PC-9 (cell line): ENCODE data around the gene HOXD10. TPM values are rescaled to one million over a fixed set of nuclear protein-coding genes. Genes with fewer than 3 reads are reported as not detected.

Experiments
- BruUV-seq: library from RNA; stranded (reverse); fragments of 400-500 nt; replicated peaks from 2 replicates; lab custom pipeline; 2021; lab: Mats Ljungman, UMichigan
- CTCF ChIA-PET: fragments of 300-600 bp; sonication (Branson Sonifier 250); formaldehyde crosslinking; loops from one replicate; lab custom pipeline; 2022; ENCODE audit warnings: antibody characterized with exemption; lab: Charles Lee
- POLR2A ChIA-PET: fragments of 300-600 bp; sonication (Branson Sonifier 250); formaldehyde crosslinking; loops from one replicate; lab custom pipeline; 2022; ENCODE audit warnings: antibody characterized with exemption; ENCODE audit not compliant: unreplicated experiment; lab: Charles Lee
- DNase-seq, 2 experiments: peaks; one replicate each; pipeline versions ENCODE4 v3.0.0 to v3.0.0-alpha.2; 2015 to 2022; ENCODE audit warnings: mixed read lengths in 1 of 2
- H2AFZ ChIP-seq: fragments of 200-600 bp; sonication (generic); 2 replicates; pipeline ENCODE4 v1.8.1; 2017; ENCODE audit warnings: antibody characterized with exemption
- H3F3A ChIP-seq: fragments of 200-600 bp; sonication (generic); 2 replicates; pipeline ENCODE4 v1.8.1; 2017; ENCODE audit warnings: antibody characterized with exemption, mild to moderate bottlenecking, low read depth; ENCODE audit not compliant: insufficient read depth
- H3K27ac ChIP-seq: fragments of 200-600 bp; sonication (generic); 2 replicates; pipeline ENCODE4 v1.6.1; 2016; ENCODE audit warnings: mixed run types
- H3K27me3 ChIP-seq: fragments of 200-600 bp; sonication (generic); 2 replicates; pipeline ENCODE4 v1.6.1; 2016; ENCODE audit warnings: low read depth, mixed run types; ENCODE audit not compliant: insufficient read depth
- H3K36me3 ChIP-seq: fragments of 200-600 bp; sonication (generic); 2 replicates; pipeline ENCODE4 v1.6.1; 2016; ENCODE audit warnings: low read depth, mixed run types
- H3K4me1 ChIP-seq: fragments of 200-600 bp; sonication (generic); replicated peaks from 2 replicates; pipeline ENCODE4 v1.6.1; 2016; ENCODE audit warnings: mixed run types; ENCODE audit not compliant: insufficient read depth
- H3K4me2 ChIP-seq: fragments of 200-600 bp; sonication (generic); 2 replicates; pipeline ENCODE4 v1.6.1; 2017; ENCODE audit warnings: mixed run types
- H3K4me3 ChIP-seq: fragments of 200-600 bp; sonication (generic); 2 replicates; pipeline ENCODE4 v1.6.1; 2016; ENCODE audit warnings: mixed run types
- H3K79me2 ChIP-seq: fragments of 200-600 bp; sonication (generic); 2 replicates; pipeline ENCODE4 v1.6.1; 2017; ENCODE audit warnings: low read depth, mixed run types
- H3K9me2 ChIP-seq: fragments of 200-600 bp; sonication (generic); 2 replicates; pipeline ENCODE4 v1.8.1; 2017; ENCODE audit warnings: mild to moderate bottlenecking; ENCODE audit not compliant: insufficient read depth
- H3K9me3 ChIP-seq: fragments of 200-600 bp; sonication (generic); 2 replicates; pipeline ENCODE4 v1.8.1; 2016; ENCODE audit warnings: low read depth; ENCODE audit not compliant: insufficient read depth
- H4K20me1 ChIP-seq: fragments of 200-600 bp; sonication (generic); 2 replicates; pipeline ENCODE4 v1.8.1; 2017; ENCODE audit not compliant: insufficient read depth
- EZH2 ChIP-seq: fragments of 200-600 bp; sonication (generic); IDR thresholded peaks from 2 replicates; pipeline ENCODE4 v1.8.0; 2017; ENCODE audit warnings: antibody characterized with exemption, low read depth
- intact Hi-C: fragments of 100-400 bp; cut with micrococcal nuclease; formaldehyde crosslinking; loops from one replicate; pipeline ENCODE4 v1.10.0; 2022; ENCODE audit not compliant: unreplicated experiment
- total RNA-seq: library from RNA; stranded (reverse); gene quantifications from 2 replicates; pipeline ENCODE4 v1.2.3, GENCODE V29; 2021
- TF ChIP-seq, protein P1 (sequence below): fragments of 200-600 bp; sonication (generic); conservative IDR thresholded peaks from 2 replicates; pipeline ENCODE4 v1.6.1; 2017; ENCODE audit warnings: mixed run types, antibody characterized with exemption, mild to moderate bottlenecking, moderate library complexity

Gene HOXD10
- total RNA-seq, 1 experiment from 2014 or later = not detected

- no peaks in the 10 kb centered on the region for H3F3A ChIP-seq
- intact Hi-C loops = no loop called here
- POLR2A ChIA-PET = interaction anchor here (0.8 kb wide), 1 partner anchor 1645 kb away, joined by 10 read pairs; no protein-coding TSS in a partner anchor
- no peak for TF ChIP-seq EZH2
- TF ChIP-seq, protein P1, sequence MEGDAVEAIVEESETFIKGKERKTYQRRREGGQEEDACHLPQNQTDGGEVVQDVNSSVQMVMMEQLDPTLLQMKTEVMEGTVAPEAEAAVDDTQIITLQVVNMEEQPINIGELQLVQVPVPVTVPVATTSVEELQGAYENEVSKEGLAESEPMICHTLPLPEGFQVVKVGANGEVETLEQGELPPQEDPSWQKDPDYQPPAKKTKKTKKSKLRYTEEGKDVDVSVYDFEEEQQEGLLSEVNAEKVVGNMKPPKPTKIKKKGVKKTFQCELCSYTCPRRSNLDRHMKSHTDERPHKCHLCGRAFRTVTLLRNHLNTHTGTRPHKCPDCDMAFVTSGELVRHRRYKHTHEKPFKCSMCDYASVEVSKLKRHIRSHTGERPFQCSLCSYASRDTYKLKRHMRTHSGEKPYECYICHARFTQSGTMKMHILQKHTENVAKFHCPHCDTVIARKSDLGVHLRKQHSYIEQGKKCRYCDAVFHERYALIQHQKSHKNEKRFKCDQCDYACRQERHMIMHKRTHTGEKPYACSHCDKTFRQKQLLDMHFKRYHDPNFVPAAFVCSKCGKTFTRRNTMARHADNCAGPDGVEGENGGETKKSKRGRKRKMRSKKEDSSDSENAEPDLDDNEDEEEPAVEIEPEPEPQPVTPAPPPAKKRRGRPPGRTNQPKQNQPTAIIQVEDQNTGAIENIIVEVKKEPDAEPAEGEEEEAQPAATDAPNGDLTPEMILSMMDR = no peak
- H3K36me3 ChIP-seq = no peaks in the 10 kb centered on the region
- H3K27ac ChIP-seq = no peak overlapping the region
- no peaks in the 10 kb centered on the region for H3K9me2 ChIP-seq
- H3K9me3 ChIP-seq = no peaks in the 10 kb centered on the region
- H3K4me1 ChIP-seq = no peaks in the 10 kb centered on the region
- no peaks in the 10 kb centered on the region for H4K20me1 ChIP-seq
- CTCF ChIA-PET = interaction anchor here (1.0 kb wide), 1 partner anchor 8 kb away, joined by 7 read pairs; no protein-coding TSS in a partner anchor
- no peak for DNase-seq
- no peak overlapping the region for H2AFZ ChIP-seq
- no peak overlapping the region for H3K4me2 ChIP-seq
- no peaks in the 10 kb centered on the region for H3K79me2 ChIP-seq
- no TSS peak for BruUV-seq
- H3K4me3 ChIP-seq = no peak overlapping the region
- peaks cover 32% of the 10 kb centered on the region for H3K27me3 ChIP-seq
Observed at GRCh38 chr2:176105730-176106580, 10.6 kb upstream of the HOXD10 start.

DNA sequence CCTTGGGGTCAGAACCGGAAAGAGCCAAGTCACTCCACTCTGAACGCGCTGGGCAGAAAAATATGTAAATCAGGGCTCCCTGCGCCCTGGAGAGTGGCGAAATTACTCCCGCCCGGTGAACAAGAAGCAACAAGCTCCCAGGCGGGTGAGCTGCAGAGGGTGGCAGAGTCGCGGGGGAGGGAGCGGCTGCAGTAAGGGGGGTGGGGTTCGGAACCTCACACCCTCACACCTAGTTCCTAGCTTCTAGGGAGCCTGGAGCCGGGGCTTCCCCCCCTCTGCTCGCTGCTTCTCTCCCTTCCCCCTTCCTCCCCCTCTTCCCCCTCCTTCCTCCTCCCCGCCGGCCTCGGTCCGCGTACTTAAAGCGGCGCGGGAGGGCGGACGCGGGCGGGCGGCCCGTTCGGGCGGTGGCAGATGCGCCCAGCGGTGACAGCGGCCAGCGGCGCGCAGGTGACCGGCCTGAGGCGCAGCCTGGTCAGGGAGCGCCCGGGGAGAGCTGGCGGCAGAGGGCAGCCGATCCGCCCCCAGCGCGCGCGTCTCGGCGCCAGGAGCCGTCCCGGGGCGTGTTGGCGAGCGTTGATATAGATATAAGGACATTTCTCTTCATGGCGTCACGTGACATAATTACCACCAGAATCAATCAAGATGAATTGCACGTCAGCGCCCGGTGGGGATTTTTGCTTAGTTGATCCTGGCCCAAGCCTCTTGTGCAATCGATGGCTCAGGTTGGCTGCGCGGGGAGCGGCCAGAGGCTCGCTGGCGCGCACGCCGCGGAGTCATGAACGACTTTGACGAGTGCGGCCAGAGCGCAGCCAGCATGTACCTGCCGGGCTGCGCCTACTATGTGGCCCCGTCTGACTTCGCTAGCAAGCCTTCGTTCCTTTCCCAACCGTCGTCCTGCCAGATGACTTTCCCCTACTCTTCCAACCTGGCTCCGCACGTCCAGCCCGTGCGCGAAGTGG is 9.7 kb upstream of the HOXD10 start, which contains the start of gene HOXD11:
TSS of gene HOXD11 (plus strand) at position 700 of the 959 bp plus-strand sequence. CDS start at position 776, 76 bp downstream.
- Histone ChIP-seq H2AFZ (no peak within 1 kb of the TSS), H3K4me1 (no peaks in the 10 kb centered on the region), H3K4me2 (no peak within 1 kb of the TSS), H3K9me3 (no peaks in the 10 kb centered on the region), H3F3A (no peaks in the 10 kb centered on the region), H3K9me2 (no peaks in the 10 kb centered on the region), H3K27me3 (peaks cover 32% of the 10 kb centered on the region), H4K20me1 (no peaks in the 10 kb centered on the region), H3K79me2 (no peaks in the 10 kb centered on the region), H3K27ac (no peak within 1 kb of the TSS), H3K36me3 (no peaks in the 10 kb centered on the region), H3K4me3 (no peak within 1 kb of the TSS)
- CTCF ChIA-PET = interaction anchor here (1.0 kb wide), 1 partner anchor 9 kb away, joined by 7 read pairs; no protein-coding TSS in a partner anchor
- no TSS peak for BruUV-seq
- no peak for DNase-seq
- TF ChIP-seq, protein P1 = no peak
- TF ChIP-seq EZH2 = no peak
- intact Hi-C loops = no loop called here
- POLR2A ChIA-PET = interaction anchor here (0.8 kb wide), 1 partner anchor 1644 kb away, joined by 10 read pairs; no protein-coding TSS in a partner anchor

DNA sequence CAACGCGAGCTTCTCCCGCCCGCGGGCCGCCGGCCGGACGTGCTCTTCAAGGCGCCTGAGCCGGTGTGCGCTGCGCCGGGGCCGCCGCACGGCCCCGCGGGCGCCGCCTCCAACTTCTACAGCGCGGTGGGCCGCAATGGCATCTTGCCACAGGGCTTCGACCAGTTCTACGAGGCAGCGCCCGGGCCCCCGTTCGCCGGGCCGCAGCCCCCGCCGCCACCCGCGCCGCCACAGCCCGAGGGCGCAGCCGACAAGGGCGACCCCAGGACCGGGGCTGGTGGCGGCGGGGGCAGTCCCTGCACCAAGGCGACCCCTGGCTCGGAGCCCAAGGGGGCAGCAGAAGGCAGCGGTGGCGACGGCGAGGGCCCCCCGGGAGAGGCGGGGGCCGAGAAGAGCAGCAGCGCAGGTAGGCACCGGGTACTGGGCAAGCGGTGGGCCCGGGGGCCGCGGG is 8.8 kb upstream of the HOXD10 start:
- intact Hi-C loops = no loop called here
- no TSS peak for BruUV-seq
- no peaks in the 10 kb centered on the region for H3K36me3 ChIP-seq
- CTCF ChIA-PET = no interaction called here
- no peak overlapping the region for H2AFZ ChIP-seq
- no peak overlapping the region for H3K4me2 ChIP-seq
- no peaks in the 10 kb centered on the region for H3F3A ChIP-seq
- POLR2A ChIA-PET = no interaction called here
- H3K27me3 ChIP-seq = peaks cover 31% of the 10 kb centered on the region; the same call in 1 of the 2 replicates
- TF ChIP-seq, protein P1 = no peak
- no peak for TF ChIP-seq EZH2
- H4K20me1 ChIP-seq = no peaks in the 10 kb centered on the region
- H3K9me3 ChIP-seq = no peaks in the 10 kb centered on the region
- no peak for DNase-seq
- no peaks in the 10 kb centered on the region for H3K79me2 ChIP-seq
- no peak overlapping the region for H3K4me3 ChIP-seq
- H3K4me1 ChIP-seq = no peaks in the 10 kb centered on the region
- no peak overlapping the region for H3K27ac ChIP-seq
- no peaks in the 10 kb centered on the region for H3K9me2 ChIP-seq
